B cell (primary cell): ENCODE measurements around the gene HDAC10. TPM values are rescaled to one million over a fixed set of nuclear protein-coding genes. Genes with fewer than 3 reads are reported as not detected.

Source experiments
- ATAC-seq: fragments of 200-7000 bp; cut with Tn5 transposase; one replicate; pipeline ENCODE4 v1.10.0; 2021; ENCODE audit warnings: low read depth, mild to moderate bottlenecking, moderate number of reproducible peaks, moderate library complexity
- CTCF ChIA-PET: fragments of 350-600 bp; sonication (Branson Sonifier 250); formaldehyde crosslinking; loops from one replicate; lab custom pipeline; 2021; ENCODE audit warnings: antibody characterized with exemption, inconsistent platforms; lab: Charles Lee
- POLR2A ChIA-PET: fragments of 350-600 bp; sonication (Branson Sonifier 250); formaldehyde crosslinking; loops from one replicate; lab custom pipeline; 2021; ENCODE audit warnings: antibody characterized with exemption; lab: Charles Lee
- DNase-seq: peaks from one replicate; pipeline ENCODE4 v3.0.0; 2013
- H2AFZ ChIP-seq: 2 replicates; pipeline ENCODE4 v1.6.1; 2012; ENCODE audit warnings: mild to moderate bottlenecking, low read depth, low read length; ENCODE audit not compliant: insufficient read depth, poor library complexity, severe bottlenecking
- H3K27ac ChIP-seq, 2 donors: 1 replicate in 1 of 2; 2 replicates in 1 of 2; pipeline ENCODE4 v1.5.1; 2012 to 2013; ENCODE audit warnings: low read length in 2 of 2, mild to moderate bottlenecking in 2 of 2, moderate library complexity in 1 of 2
- H3K27me3 ChIP-seq, 4 experiments: fragments of 200-600 bp in 1 of 4; sonication (generic) in 1 of 4; replicated peaks in 1 of 4; 1 replicate in 2 of 4; 2 replicates in 2 of 4; pipeline versions ENCODE4 v1.6.1 to v1.7.0; 2013 to 2016; ENCODE audit warnings: low read length in 3 of 4, mild to moderate bottlenecking in 2 of 4, mixed read lengths in 1 of 4, moderate library complexity in 1 of 4; ENCODE audit not compliant: insufficient read depth in 4 of 4, control insufficient read depth in 3 of 4; ENCODE audit errors: control extremely low read depth in 1 of 4
- H3K36me3 ChIP-seq, 2 experiments: replicated peaks in 1 of 2; 1 replicate in 1 of 2; 2 replicates in 1 of 2; pipeline versions ENCODE4 v1.6.1 to v1.7.1; 2013; ENCODE audit warnings: low read length in 1 of 2; ENCODE audit not compliant: insufficient read depth in 2 of 2, control insufficient read depth in 1 of 2; ENCODE audit errors: control extremely low read depth in 1 of 2, extremely low read depth in 1 of 2
- H3K4me1 ChIP-seq, 2 donors: fragments of 200-600 bp in 1 of 2; sonication (generic) in 1 of 2; 1 replicate in 1 of 2; 2 replicates in 1 of 2; pipeline versions ENCODE4 v1.5.1 to v1.6.1; 2013 to 2017; ENCODE audit warnings: low read length in 2 of 2; ENCODE audit not compliant: control insufficient read depth in 2 of 2, insufficient read depth in 2 of 2
- H3K4me2 ChIP-seq: replicated peaks from 2 replicates; pipeline ENCODE3; 2012; ENCODE audit warnings: mild to moderate bottlenecking, low read depth, low read length; ENCODE audit not compliant: poor library complexity, severe bottlenecking
- H3K4me3 ChIP-seq, 5 experiments: fragments of 200-600 bp in 1 of 5; sonication (generic) in 1 of 5; 1 replicate in 3 of 5; 2 replicates in 2 of 5; pipeline versions ENCODE4 v1.5.1 to v1.7.0; 2011 to 2016; ENCODE audit warnings: low read length in 4 of 5, mild to moderate bottlenecking in 4 of 5, low read depth in 2 of 5, control low read depth in 1 of 5, moderate library complexity in 1 of 5; ENCODE audit not compliant: insufficient read depth in 1 of 5; ENCODE audit errors: control extremely low read depth in 1 of 5, extremely low read depth in 1 of 5
- H3K79me2 ChIP-seq: fragments of 200-600 bp; sonication (generic); one replicate; pipeline ENCODE4 v1.6.0; 2016; ENCODE audit warnings: low read length; ENCODE audit not compliant: control insufficient read depth, insufficient read depth
- H3K9ac ChIP-seq: fragments of 200-600 bp; sonication (generic); 2 replicates; pipeline ENCODE4 v1.6.1; 2017; ENCODE audit warnings: mild to moderate bottlenecking, low read length, moderate library complexity
- H3K9me3 ChIP-seq, 3 donors: one replicate each; pipeline versions ENCODE4 v1.6.1 to v1.7.1; 2013; ENCODE audit warnings: low read length in 2 of 3; ENCODE audit not compliant: control insufficient read depth in 2 of 3, insufficient read depth in 1 of 3; ENCODE audit errors: control extremely low read depth in 1 of 3
- H4K20me1 ChIP-seq: 2 replicates; pipeline ENCODE4 v1.6.0; 2012; ENCODE audit warnings: mild to moderate bottlenecking, low read length; ENCODE audit not compliant: insufficient read depth, control insufficient read depth, poor library complexity, severe bottlenecking
- H3K27ac Mint-ChIP-seq: one replicate; pipeline ENCODE4 v1.8.0; 2021; ENCODE audit warnings: mixed read lengths
- H3K27me3 Mint-ChIP-seq: one replicate; pipeline ENCODE4 v1.8.0; 2021; ENCODE audit warnings: mixed read lengths
- H3K4me1 Mint-ChIP-seq: one replicate; pipeline ENCODE4 v1.8.0; 2021; ENCODE audit warnings: mixed read lengths
- H3K4me3 Mint-ChIP-seq: one replicate; pipeline ENCODE4 v1.8.0; 2021; ENCODE audit warnings: mixed read lengths
- H3K9me3 Mint-ChIP-seq: one replicate; pipeline ENCODE4 v1.8.0; 2022; ENCODE audit warnings: mixed read lengths; ENCODE audit not compliant: insufficient read depth
- EZH2 ChIP-seq: IDR thresholded peaks from 2 replicates; pipeline ENCODE4 v1.6.1; 2012; ENCODE audit warnings: borderline replicate concordance, low read depth, mild to moderate bottlenecking, moderate library complexity, low read length; ENCODE audit not compliant: insufficient read depth, poor library complexity, severe bottlenecking
- WGBS: methylation state at CpG from one replicate; pipeline ENCODE4 v1.1.5; 2013; ENCODE audit warnings: missing lambda C conversion rate; ENCODE audit not compliant: insufficient coverage; 5-methylcytosine and 5-hydroxymethylcytosine counted together
- intact Hi-C: fragments of 100-400 bp; cut with micrococcal nuclease; formaldehyde crosslinking; loops from one replicate; pipeline ENCODE4 v1.10.0; 2022
- polyA plus RNA-seq: library from polyadenylated mRNA; depleted of rRNA; stranded (reverse); fragments of >200 nt; gene quantifications from 2 replicates; pipeline ENCODE4 v1.2.3, GENCODE V29; 2012
- total RNA-seq, 2 donors: library from RNA; stranded (reverse); fragments of 120-200 nt in 1 of 2; gene quantifications; 1 replicate in 1 of 2; 2 replicates in 1 of 2; pipeline versions ENCODE4 v1.2.3 to v1.2.4, GENCODE V29; 2013 to 2022
- TF ChIP-seq, protein P1 (sequence below): fragments of 200-600 bp; IDR thresholded peaks from one replicate; pipeline ENCODE4 v1.8.0; 2022; ENCODE audit warnings: antibody characterized with exemption, mild to moderate bottlenecking

Gene HDAC10
- total and polyA plus RNA-seq, 2 donors (not counting 1 experiment from before 2014, with no cell fraction given): 136 to 187 TPM

DNA sequence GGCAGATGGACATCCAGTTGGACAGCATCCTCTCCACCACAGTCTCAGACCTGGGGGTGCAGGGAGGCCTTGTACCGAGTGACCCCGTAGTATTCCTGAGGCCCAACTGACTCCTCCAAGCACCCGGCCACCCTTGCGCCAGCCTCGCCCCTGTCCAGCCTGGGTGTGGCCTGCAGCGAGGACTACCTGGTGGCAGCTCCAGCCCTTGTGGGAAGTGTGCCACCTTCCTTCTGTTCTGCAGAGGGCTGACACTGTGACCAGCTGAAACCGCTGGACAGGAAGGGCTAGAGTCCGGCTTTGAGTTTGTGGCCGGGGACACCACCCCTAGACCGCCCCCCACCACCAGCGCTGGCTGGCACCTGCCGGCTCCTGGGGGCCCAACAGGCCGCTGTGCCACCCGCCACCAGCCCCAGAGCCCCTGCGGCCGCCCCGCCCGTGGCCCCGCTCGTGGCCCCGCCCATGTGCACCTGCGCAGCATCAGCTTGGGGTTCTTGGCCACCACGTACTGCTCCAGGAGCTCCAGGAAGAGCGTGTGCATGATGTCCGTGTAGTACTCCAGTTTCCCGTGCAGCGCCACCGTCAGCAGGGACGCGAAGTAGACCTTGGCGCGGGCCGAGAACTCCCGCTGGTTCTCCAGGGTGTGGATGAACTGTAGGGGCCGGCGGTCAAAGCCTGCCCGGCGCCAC lies 29.1 kb upstream of the HDAC10 start:
- WGBS: 96% methylated on average over 37 of the region's 38 CpGs
- Histone ChIP-seq H3K79me2 (no peaks in the 10 kb centered on the region), H2AFZ (no peak overlapping the region), H3K4me1 (no peaks in the 10 kb centered on the region), H3K4me2 (no peak overlapping the region), H3K27me3 (no peaks in the 10 kb centered on the region), H4K20me1 (no peaks in the 10 kb centered on the region), H3K27ac (no peak overlapping the region), H3K36me3 (no peaks in the 10 kb centered on the region), H3K4me3 (no peak overlapping the region), H3K9me3 (peaks cover 0 to 4% (median 0%) of the 10 kb centered on the region in 3 donors), H3K9ac (no peak overlapping the region)
- H3K27me3 Mint-ChIP-seq: no peaks in the 10 kb centered on the region
- ATAC-seq (no peak), DNase-seq (no peak)
- H3K4me1 Mint-ChIP-seq: no peaks in the 10 kb centered on the region
- TF ChIP-seq, protein P1, sequence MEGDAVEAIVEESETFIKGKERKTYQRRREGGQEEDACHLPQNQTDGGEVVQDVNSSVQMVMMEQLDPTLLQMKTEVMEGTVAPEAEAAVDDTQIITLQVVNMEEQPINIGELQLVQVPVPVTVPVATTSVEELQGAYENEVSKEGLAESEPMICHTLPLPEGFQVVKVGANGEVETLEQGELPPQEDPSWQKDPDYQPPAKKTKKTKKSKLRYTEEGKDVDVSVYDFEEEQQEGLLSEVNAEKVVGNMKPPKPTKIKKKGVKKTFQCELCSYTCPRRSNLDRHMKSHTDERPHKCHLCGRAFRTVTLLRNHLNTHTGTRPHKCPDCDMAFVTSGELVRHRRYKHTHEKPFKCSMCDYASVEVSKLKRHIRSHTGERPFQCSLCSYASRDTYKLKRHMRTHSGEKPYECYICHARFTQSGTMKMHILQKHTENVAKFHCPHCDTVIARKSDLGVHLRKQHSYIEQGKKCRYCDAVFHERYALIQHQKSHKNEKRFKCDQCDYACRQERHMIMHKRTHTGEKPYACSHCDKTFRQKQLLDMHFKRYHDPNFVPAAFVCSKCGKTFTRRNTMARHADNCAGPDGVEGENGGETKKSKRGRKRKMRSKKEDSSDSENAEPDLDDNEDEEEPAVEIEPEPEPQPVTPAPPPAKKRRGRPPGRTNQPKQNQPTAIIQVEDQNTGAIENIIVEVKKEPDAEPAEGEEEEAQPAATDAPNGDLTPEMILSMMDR: no peak
- no peak for TF ChIP-seq EZH2
- ChIA-PET POLR2A (interaction anchor here (1.0 kb wide), 1 partner anchor 11 kb away, joined by 6 read pairs; no protein-coding TSS in a partner anchor), CTCF (interaction anchor here (1.0 to 1.6 kb wide), 3 partner anchors 12 to 41 kb away, joined by 3 to 4 read pairs (median 4); no protein-coding TSS in a partner anchor)
- H3K4me3 Mint-ChIP-seq: no peak overlapping the region
- no peaks in the 10 kb centered on the region for H3K9me3 Mint-ChIP-seq
- intact Hi-C loops: no loop called here
- no peak overlapping the region for H3K27ac Mint-ChIP-seq

DNA sequence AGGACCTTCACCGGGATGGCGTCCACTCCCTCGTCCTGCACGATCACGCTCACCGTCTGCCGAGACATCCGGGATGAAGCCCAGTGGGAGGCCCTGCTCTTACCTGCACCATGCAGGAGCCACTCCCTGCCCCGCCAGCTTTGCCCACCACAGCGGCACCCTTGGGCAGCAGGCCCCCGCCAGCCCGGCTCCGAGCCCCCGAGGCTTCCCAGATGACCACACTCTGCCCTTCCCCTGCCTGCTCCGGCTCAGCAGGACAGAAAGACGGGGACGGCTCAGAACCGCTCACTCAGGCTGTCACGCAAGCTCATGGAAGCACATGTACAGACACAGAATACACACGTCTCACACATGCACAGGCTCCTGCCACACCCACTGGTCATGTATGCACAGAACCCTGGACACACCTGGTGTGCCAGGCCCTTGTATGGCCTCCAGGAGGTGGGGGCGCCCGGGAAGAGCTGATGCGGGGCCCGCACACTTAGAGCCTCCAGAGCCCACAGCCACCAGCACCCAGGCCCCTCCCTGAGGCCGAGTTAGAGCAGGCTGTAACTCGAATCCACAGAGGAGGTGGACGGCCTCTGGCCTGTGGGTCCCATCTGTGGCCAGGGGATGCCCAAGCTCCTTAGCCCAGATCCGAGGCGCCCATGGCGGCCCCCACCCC lies 28.0 kb upstream of the HDAC10 start:
- no peak overlapping the region for H3K4me3 Mint-ChIP-seq
- no peak for DNase-seq
- H3K4me3 ChIP-seq: no peak overlapping the region
- no peak for ATAC-seq
- no peaks in the 10 kb centered on the region for H3K9me3 Mint-ChIP-seq
- H3K9me3 ChIP-seq: peaks cover 0 to 4% (median 0%) of the 10 kb centered on the region in 3 donors
- POLR2A ChIA-PET: interaction anchor here (1.0 to 1.1 kb wide), 2 partner anchors 12 to 27 kb away, joined by 4 to 6 read pairs; no protein-coding TSS in a partner anchor
- no peaks in the 10 kb centered on the region for H4K20me1 ChIP-seq
- no peak for TF ChIP-seq EZH2
- TF ChIP-seq, protein P1: no peak
- H2AFZ ChIP-seq: no peak overlapping the region
- H3K79me2 ChIP-seq: no peaks in the 10 kb centered on the region
- H3K9ac ChIP-seq: no peak overlapping the region
- H3K27ac ChIP-seq: no peak overlapping the region
- 96% methylated on average over 28 of the region's 30 CpGs for WGBS
- no peaks in the 10 kb centered on the region for H3K27me3 Mint-ChIP-seq
- CTCF ChIA-PET: interaction anchor here (1.1 to 1.6 kb wide), 2 partner anchors 19 to 42 kb away, joined by 4 read pairs; no protein-coding TSS in a partner anchor
- H3K27me3 ChIP-seq: no peaks in the 10 kb centered on the region
- H3K4me2 ChIP-seq: no peak overlapping the region
- no peak overlapping the region for H3K27ac Mint-ChIP-seq
- no peaks in the 10 kb centered on the region for H3K36me3 ChIP-seq
- H3K4me1 ChIP-seq: peaks cover 0 to 3% of the 10 kb centered on the region in 2 donors
- intact Hi-C loops: no loop called here
- H3K4me1 Mint-ChIP-seq: no peaks in the 10 kb centered on the region
